ENCODE data around the gene TAF4. TPM values are rescaled to one million over a fixed set of nuclear protein-coding genes. Genes with fewer than 3 reads are reported as not detected.

Gene TAF4
- total RNA-seq, 2 donors from 2014 or later: 12.7 to 29.0 TPM

- no peak for DNase-seq
These were observed 138.9 kb downstream of the TAF4 start for GRCh38 chr20:61926796-61927192.

GRCh38 chr20:61926253-61926613 lies 139.4 kb downstream of the TAF4 start:
- intact Hi-C loops (cut with DNase I): no loop called here
- WGBS, 2 donors: 79 to 86% methylated on average over 9 to 14 of the region's 14 CpGs
- no peaks in the 10 kb centered on the region for H3K9me3 ChIP-seq
- no peak overlapping the region for H3K4me3 ChIP-seq
- no peak overlapping the region for H3K27ac ChIP-seq
- no peaks in the 10 kb centered on the region for H3K4me1 ChIP-seq
- no peak for ATAC-seq
- no peak for DNase-seq
- no peaks in the 10 kb centered on the region for H3K27me3 ChIP-seq
- no peak for TF ChIP-seq POLR2A (IDR thresholded peaks at IDR 0.05)
- TF ChIP-seq, protein P1, sequence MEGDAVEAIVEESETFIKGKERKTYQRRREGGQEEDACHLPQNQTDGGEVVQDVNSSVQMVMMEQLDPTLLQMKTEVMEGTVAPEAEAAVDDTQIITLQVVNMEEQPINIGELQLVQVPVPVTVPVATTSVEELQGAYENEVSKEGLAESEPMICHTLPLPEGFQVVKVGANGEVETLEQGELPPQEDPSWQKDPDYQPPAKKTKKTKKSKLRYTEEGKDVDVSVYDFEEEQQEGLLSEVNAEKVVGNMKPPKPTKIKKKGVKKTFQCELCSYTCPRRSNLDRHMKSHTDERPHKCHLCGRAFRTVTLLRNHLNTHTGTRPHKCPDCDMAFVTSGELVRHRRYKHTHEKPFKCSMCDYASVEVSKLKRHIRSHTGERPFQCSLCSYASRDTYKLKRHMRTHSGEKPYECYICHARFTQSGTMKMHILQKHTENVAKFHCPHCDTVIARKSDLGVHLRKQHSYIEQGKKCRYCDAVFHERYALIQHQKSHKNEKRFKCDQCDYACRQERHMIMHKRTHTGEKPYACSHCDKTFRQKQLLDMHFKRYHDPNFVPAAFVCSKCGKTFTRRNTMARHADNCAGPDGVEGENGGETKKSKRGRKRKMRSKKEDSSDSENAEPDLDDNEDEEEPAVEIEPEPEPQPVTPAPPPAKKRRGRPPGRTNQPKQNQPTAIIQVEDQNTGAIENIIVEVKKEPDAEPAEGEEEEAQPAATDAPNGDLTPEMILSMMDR (IDR thresholded peaks at IDR 0.05): no peak
- H3K36me3 ChIP-seq (replicated peaks in 1 of 2; ENCODE audit: insufficient read depth in 1 of 2, low read depth in 2 of 2): no peaks in the 10 kb centered on the region

More at GRCh38 chr20:61926796-61927192, 138.9 kb downstream of the TAF4 start:
- TF ChIP-seq, protein P1 (IDR thresholded peaks at IDR 0.05): no peak
- TF ChIP-seq POLR2A (IDR thresholded peaks at IDR 0.05): no peak
- H3K4me3 ChIP-seq: no peak overlapping the region
- WGBS, 2 donors: 87 to 88% methylated on average over 23 of the region's 23 CpGs
- no peak overlapping the region for H3K27ac ChIP-seq
- intact Hi-C loops (cut with DNase I): no loop called here
- H3K27me3 ChIP-seq: no peaks in the 10 kb centered on the region
- no peaks in the 10 kb centered on the region for H3K36me3 ChIP-seq (replicated peaks in 1 of 2; ENCODE audit: insufficient read depth in 1 of 2, low read depth in 2 of 2)
- no peak for ATAC-seq
- no peaks in the 10 kb centered on the region for H3K9me3 ChIP-seq
- H3K4me1 ChIP-seq: no peaks in the 10 kb centered on the region

- no peaks in the 10 kb centered on the region for H3K4me1 ChIP-seq
- H3K9me3 ChIP-seq: no peaks in the 10 kb centered on the region
- intact Hi-C loops (cut with DNase I): no loop called here
- H3K27me3 ChIP-seq: no peaks in the 10 kb centered on the region
- no peaks in the 10 kb centered on the region for H3K36me3 ChIP-seq (replicated peaks in 1 of 2; ENCODE audit: insufficient read depth in 1 of 2, low read depth in 2 of 2)
- WGBS, 2 donors: 72 to 76% methylated on average over 15 to 21 of the region's 21 CpGs
- ATAC-seq: no peak
- H3K27ac ChIP-seq: no peak overlapping the region
- H3K4me3 ChIP-seq: no peak overlapping the region
- DNase-seq: no peak
- TF ChIP-seq POLR2A (IDR thresholded peaks at IDR 0.05): no peak
- TF ChIP-seq, protein P1 (IDR thresholded peaks at IDR 0.05): no peak
These were observed 140.0 kb downstream of the TAF4 start for GRCh38 chr20:61925555-61926252.

- H3K36me3 ChIP-seq (replicated peaks in 1 of 2; ENCODE audit: insufficient read depth in 1 of 2, low read depth in 2 of 2): no peaks in the 10 kb centered on the region
- H3K9me3 ChIP-seq: no peaks in the 10 kb centered on the region
- H3K27ac ChIP-seq: no peak overlapping the region
- DNase-seq: no peak
- H3K4me1 ChIP-seq: no peaks in the 10 kb centered on the region
- 82 to 84% methylated on average over 22 to 28 of the region's 32 CpGs for WGBS, 2 donors
- intact Hi-C loops (cut with DNase I): no loop called here
- no peak overlapping the region for H3K4me3 ChIP-seq
- ATAC-seq: no peak
- no peak for TF ChIP-seq POLR2A (IDR thresholded peaks at IDR 0.05)
- TF ChIP-seq, protein P1 (IDR thresholded peaks at IDR 0.05): no peak
- no peaks in the 10 kb centered on the region for H3K27me3 ChIP-seq
These were observed 140.7 kb downstream of the TAF4 start for GRCh38 chr20:61924858-61925554.

MicroRNAs encoded within 50 kb of the gene (microRNA counts, 767-probe panel; counts per million panel counts)
- microRNA hsa-miR-1257 (0 to 736 counts per million in 2 donors), microRNA hsa-miR-3195 (0 to 3,461 counts per million in 2 donors)

Small RNA genes within 50 kb of the gene (microRNA-seq; reads per million reads assigned to microRNA genes)
- 0 reads per million in 2 donors for gene MIR1257 (ENCODE audit: borderline number of aligned reads in 2 of 2, borderline replicate concordance in 2 of 2)
- gene MIR3195 (ENCODE audit: borderline number of aligned reads in 2 of 2, borderline replicate concordance in 2 of 2): 0 reads per million in 2 donors

Small RNA genes within 50 kb of the gene (small RNA-seq; reads per million reads assigned to genes)
- not detected for gene MIR3195

Other genes with a start within 250 kb of the TAF4 start
- gene LSM14B, start 56.6 kb upstream of the TAF4 start, total RNA-seq: 10 to 100 TPM; 11.5 to 12.2 TPM
- gene PSMA7, start 77.5 kb upstream of the TAF4 start, total RNA-seq: 100 to 1,000 TPM; 174 to 176 TPM
- gene SS18L1, start 77.9 kb upstream of the TAF4 start, total RNA-seq: 10 to 100 TPM; 11.4 to 14.5 TPM
- gene MTG2, start 117.1 kb upstream of the TAF4 start, total RNA-seq: 10 to 100 TPM in 1 of 2 donors, 1 to 10 TPM in 1; 8.8 to 16.5 TPM
- under 1 TPM in 1 of 2 donors, not detected in 1; 0.33 TPM for gene HRH3, start 154.4 kb upstream of the TAF4 start, total RNA-seq
- 10 to 100 TPM; 54.5 to 71.9 TPM for gene OSBPL2, start 172.6 kb upstream of the TAF4 start, total RNA-seq
- 100 to 1,000 TPM in 1 of 2 donors, 10 to 100 TPM in 1; 79.9 to 104 TPM for gene ADRM1, start 237.1 kb upstream of the TAF4 start, total RNA-seq

Measured in body of pancreas (tissue), 4 donors.